A673 (cell line): ENCODE results near the gene PKNOX2.

Experiments
- EZH2 ChIP-seq: fragments of 200-600 bp; sonication (generic); IDR thresholded peaks from 2 replicates; pipeline ENCODE4 v1.6.1; 2017; ENCODE audit warnings: borderline replicate concordance, low read depth, mild to moderate bottlenecking, mixed read lengths, antibody characterized with exemption, low read length; ENCODE audit not compliant: poor library complexity, severe bottlenecking
- TF ChIP-seq, protein P1 (sequence below): fragments of 300-800, 200-600 bp; sonication (generic); conservative IDR thresholded peaks from 2 replicates; pipeline ENCODE4 v1.5.1; 2017; ENCODE audit warnings: low read depth, mild to moderate bottlenecking, antibody characterized with exemption, low read length, moderate library complexity, mixed read lengths

DNA sequence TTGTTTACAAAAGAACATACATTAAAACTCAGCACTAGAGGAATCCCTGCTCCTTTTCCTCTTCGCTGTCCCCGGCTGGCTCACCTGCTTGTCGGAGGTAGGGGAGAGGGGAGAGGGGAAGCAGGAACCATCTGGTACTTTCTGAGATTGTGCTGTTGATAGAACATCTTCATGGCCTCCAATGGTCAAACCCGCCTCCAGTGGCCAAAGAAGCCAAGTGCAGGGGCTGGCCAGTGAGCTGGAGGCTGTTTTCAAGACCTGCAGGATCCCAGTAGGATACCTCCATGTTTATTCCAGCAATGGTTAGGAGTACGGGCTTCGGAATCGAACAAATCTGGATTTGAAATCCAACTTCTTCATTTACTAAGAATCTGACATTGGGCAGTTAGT lies 92.6 kb downstream of the PKNOX2 start:
- TF ChIP-seq EZH2 = no peak
- TF ChIP-seq, protein P1, sequence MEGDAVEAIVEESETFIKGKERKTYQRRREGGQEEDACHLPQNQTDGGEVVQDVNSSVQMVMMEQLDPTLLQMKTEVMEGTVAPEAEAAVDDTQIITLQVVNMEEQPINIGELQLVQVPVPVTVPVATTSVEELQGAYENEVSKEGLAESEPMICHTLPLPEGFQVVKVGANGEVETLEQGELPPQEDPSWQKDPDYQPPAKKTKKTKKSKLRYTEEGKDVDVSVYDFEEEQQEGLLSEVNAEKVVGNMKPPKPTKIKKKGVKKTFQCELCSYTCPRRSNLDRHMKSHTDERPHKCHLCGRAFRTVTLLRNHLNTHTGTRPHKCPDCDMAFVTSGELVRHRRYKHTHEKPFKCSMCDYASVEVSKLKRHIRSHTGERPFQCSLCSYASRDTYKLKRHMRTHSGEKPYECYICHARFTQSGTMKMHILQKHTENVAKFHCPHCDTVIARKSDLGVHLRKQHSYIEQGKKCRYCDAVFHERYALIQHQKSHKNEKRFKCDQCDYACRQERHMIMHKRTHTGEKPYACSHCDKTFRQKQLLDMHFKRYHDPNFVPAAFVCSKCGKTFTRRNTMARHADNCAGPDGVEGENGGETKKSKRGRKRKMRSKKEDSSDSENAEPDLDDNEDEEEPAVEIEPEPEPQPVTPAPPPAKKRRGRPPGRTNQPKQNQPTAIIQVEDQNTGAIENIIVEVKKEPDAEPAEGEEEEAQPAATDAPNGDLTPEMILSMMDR = no peak
